ENCODE measurements around the gene TBL3. TPM values are rescaled to one million over a fixed set of nuclear protein-coding genes. Genes with fewer than 3 reads are reported as not detected.
A peak's percentile ranks its signal among the peaks of the same experiment; 100 is the strongest.

TBL3 gene
- total and polyA plus RNA-seq, 2 of the 8 experiments (the other 6 are each of a cell fraction or from before 2014, with no cell fraction given) = 65.8 to 137 TPM

GRCh38 chr16:1924095-1924494, 47.8 kb upstream of the TBL3 start:
- Histone ChIP-seq H3K23me2 (ENCODE audit: low read depth, low read length) (peaks cover 2% of the 10 kb centered on the region; the same call in 1 of the 2 replicates), H4K20me1 (replicated peaks in 1 of 2; ENCODE audit: control insufficient read depth in 1 of 2, insufficient read depth in 2 of 2, low read length in 2 of 2) (peaks cover 0 to 4% of the 10 kb centered on the region in 2 experiments), H2BK15ac (ENCODE audit: low read length) (no peak overlapping the region), H3K4me2 (ENCODE audit: insufficient read depth in 1 of 2, low read depth in 2 of 2, low read length in 2 of 2) (peak overlapping the region; percentile 16 to 56), H3K4ac (replicated peaks; ENCODE audit: insufficient read length, low read depth, low read length) (no peak overlapping the region), H2BK5ac (ENCODE audit: low read depth, low read length) (peak overlapping the region; percentile 71; the same call in 1 of the 2 replicates), H3K27ac (ENCODE audit: low read depth, low read length) (no peak overlapping the region), H3K79me2 (ENCODE audit: control insufficient read depth in 1 of 2, insufficient read depth in 2 of 2, low read length in 2 of 2) (no peaks in the 10 kb centered on the region), H3K56ac (replicated peaks; ENCODE audit: insufficient read length, low read depth, low read length) (no peak overlapping the region), H3K4me3 (ENCODE audit: extremely low read depth in 1 of 4, insufficient read depth in 2 of 4, low read depth in 3 of 4, low read length in 4 of 4) (peak overlapping the region in 1 of 4 experiments; percentile 47; a peak in 4 of 8 replicates), H3K14ac (ENCODE audit: insufficient read length) (no peak overlapping the region), H2AK5ac (ENCODE audit: low read depth, low read length) (peak overlapping the region; percentile 57; the same call in 1 of the 2 replicates), H4K5ac (ENCODE audit: insufficient read length, low read depth, low read length) (no peak overlapping the region), H3K79me1 (ENCODE audit: low read depth, low read length) (no peaks in the 10 kb centered on the region), H3K9me3 (ENCODE audit: insufficient read depth in 2 of 2, low read depth in 1 of 2, low read length in 1 of 2) (no peaks in the 10 kb centered on the region), H3K23ac (ENCODE audit: insufficient read length) (no peak overlapping the region), H2BK12ac (ENCODE audit: low read depth, low read length) (peak overlapping the region; percentile 63; the same call in 1 of the 2 replicates), H2BK20ac (ENCODE audit: low read length) (0 out of 2 replicates have a peak overlapping the region, but pooled peaks have one; percentile 1), H4K91ac (replicated peaks; ENCODE audit: insufficient read length, low read length) (peak overlapping the region; percentile 79), H2AFZ (ENCODE audit: low read length) (0 out of 2 replicates have a peak overlapping the region, but pooled peaks have one; percentile 28), H3K4me1 (replicated peaks in 1 of 4; ENCODE audit: control insufficient read depth in 3 of 4, insufficient read depth in 4 of 4, low read length in 3 of 4) (peaks cover 4 to 23% (median 13%) of the 10 kb centered on the region in 4 experiments), H3K18ac (ENCODE audit: extremely low read depth, low read length) (peak overlapping the region; percentile 32; the same call in 1 of the 2 replicates), H4K8ac (ENCODE audit: extremely low read depth, insufficient read depth, low read length) (no peak overlapping the region), H3K36me3 (ENCODE audit: control insufficient read depth in 2 of 4, insufficient read depth in 4 of 4, low read length in 3 of 4) (no peaks in the 10 kb centered on the region), H3K27me3 (replicated peaks in 1 of 4; ENCODE audit: control insufficient read depth in 3 of 4, extremely low read depth in 1 of 4, insufficient read depth in 3 of 4, low read length in 3 of 4) (peaks cover 17 to 58% (median 39%) of the 10 kb centered on the region in 4 experiments), H3K9ac (replicated peaks in 1 of 4; ENCODE audit: extremely low read depth in 1 of 4, low read depth in 3 of 4, low read length in 3 of 4) (no peak overlapping the region), H2BK120ac (replicated peaks; ENCODE audit: low read depth, low read length) (no peak overlapping the region)
- WGBS, 2 experiments (ENCODE audit: extremely low coverage in 1 of 2, insufficient coverage in 1 of 2, insufficient read length in 1 of 2, insufficient replicate concordance in 2 of 2, low coverage in 1 of 2, low lambda C conversion rate in 2 of 2, missing lambda C conversion rate in 1 of 2) = 64% methylated on average over 5 of the region's 5 CpGs; no CpG with 5 or more reads in 1 of the 2 experiments
- POLR2A ChIA-PET (ENCODE audit: partially characterized antibody) = interaction anchor here (0.7 to 2.1 kb wide), 9 partner anchors 9 to 78 kb away, joined by 3 to 18 read pairs (median 4); partner anchors contain the start of genes RNF151 and RPS2
- CTCF ChIA-PET (ENCODE audit: partially characterized antibody) = interaction anchor here (0.6 to 2.8 kb wide), 21 partner anchors 8 to 452 kb away, joined by 3 to 21 read pairs (median 5); partner anchors contain the start of genes MEIOB, RNF151, RPL3L and RPS2
- DNase-seq (ENCODE audit: low read depth in 1 of 2, low spot score in 2 of 2) (no peak), FAIRE-seq (no peak)
- TF ChIP-seq CHD1 (IDR thresholded peaks at IDR 0.05; ENCODE audit: low read depth, low read length) = no peak
- no peak for TF ChIP-seq BRCA1 (IDR thresholded peaks at IDR 0.05; ENCODE audit: low read depth, low read length)
- no peak for TF ChIP-seq FOSL1 (IDR thresholded peaks at IDR 0.05; ENCODE audit: insufficient read depth, low read depth, low read length)
- TF ChIP-seq HDAC2 (IDR thresholded peaks at IDR 0.05; ENCODE audit: borderline replicate concordance in 1 of 2, low read depth in 2 of 2, low read length in 2 of 2) = no peak
- TF ChIP-seq BCL11A (IDR thresholded peaks at IDR 0.05; ENCODE audit: low read depth in 2 of 2, low read length in 2 of 2) = no peak
- TF ChIP-seq RXRA (IDR thresholded peaks at IDR 0.05; ENCODE audit: insufficient read depth, low read depth, low read length) = no peak
- TF ChIP-seq RNF2 (IDR thresholded peaks at IDR 0.05; ENCODE audit: borderline replicate concordance, low read depth, low read length, missing control alignments, poor library complexity, severe bottlenecking) = no peak
- TF ChIP-seq HDAC6 (IDR thresholded peaks at IDR 0.05; ENCODE audit: low read depth, low read length) = no peak
- no peak for TF ChIP-seq PHF8 (conservative IDR thresholded peaks at IDR 0.05; ENCODE audit: low read depth, low read length)
- TF ChIP-seq SP2 (IDR thresholded peaks at IDR 0.05; ENCODE audit: low read length) = no peak
- TF ChIP-seq RFX5 (IDR thresholded peaks at IDR 0.05; ENCODE audit: borderline replicate concordance, low read depth, low read length) = no peak
- TF ChIP-seq CTBP2 (IDR thresholded peaks at IDR 0.05; ENCODE audit: borderline replicate concordance, insufficient read depth, insufficient read length, low read length) = no peak

Data from H1 (cell line).